ENCODE measurements around the gene DIS3L2.
"Not testable (repeated sequence)": the region's sequence is repeated elsewhere in the genome, so short reads cannot be mapped to it uniquely, and the experiment has no call there.

DIS3L2 gene

DNA sequence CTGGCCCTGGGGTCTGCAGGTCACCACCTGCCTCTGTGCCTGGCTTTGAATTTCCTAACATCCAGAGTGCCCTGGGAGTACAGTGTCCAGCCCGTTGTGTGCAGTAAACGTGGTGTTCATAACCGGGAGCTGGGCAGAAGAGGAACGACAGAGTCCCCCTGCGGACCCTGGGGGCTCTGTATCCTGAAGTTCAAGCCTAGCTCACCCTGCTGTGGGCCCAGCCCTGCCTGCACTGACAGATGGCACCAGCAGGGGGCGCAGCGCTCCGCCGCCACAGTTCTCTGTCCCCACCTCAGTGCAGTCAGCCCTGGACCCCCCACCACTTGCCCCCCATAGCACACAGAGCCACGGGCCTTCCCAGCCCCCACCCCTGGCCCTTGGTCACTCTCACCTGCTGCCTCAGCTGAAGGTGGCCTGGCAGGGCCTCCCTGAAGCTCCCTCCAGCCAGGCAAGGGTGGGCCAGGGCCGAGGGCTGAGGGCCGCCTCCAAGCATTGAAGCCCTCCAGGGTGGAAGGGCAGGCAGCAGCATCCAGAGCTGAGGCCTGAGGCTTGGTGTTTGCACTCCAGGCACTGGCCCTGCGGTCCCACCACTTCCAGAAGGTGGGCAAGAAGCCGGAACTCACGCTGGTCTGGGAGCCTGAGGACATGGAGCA, 373.8 kb downstream of the DIS3L2 start:
- DNase-seq: not testable (repeated sequence)

DNA sequence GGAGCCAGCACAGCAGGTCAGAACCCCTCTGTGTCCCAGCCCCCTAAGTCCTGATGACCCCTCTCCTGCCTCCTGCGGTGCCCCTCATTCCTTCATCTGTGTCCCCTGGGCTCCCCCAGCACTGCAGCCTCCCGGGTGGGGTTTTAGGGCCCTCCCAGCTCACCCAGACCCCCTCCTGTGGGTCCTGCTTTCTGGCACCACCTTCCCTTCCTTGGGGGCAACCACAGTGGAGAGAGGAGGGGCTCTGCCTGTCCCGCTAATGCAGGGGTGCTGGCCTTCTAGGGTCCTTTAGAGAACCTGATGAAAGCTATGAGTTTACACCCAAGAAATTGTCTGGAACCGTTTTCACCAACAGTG, 374.3 kb downstream of the DIS3L2 start:
- no peak for DNase-seq

DNA sequence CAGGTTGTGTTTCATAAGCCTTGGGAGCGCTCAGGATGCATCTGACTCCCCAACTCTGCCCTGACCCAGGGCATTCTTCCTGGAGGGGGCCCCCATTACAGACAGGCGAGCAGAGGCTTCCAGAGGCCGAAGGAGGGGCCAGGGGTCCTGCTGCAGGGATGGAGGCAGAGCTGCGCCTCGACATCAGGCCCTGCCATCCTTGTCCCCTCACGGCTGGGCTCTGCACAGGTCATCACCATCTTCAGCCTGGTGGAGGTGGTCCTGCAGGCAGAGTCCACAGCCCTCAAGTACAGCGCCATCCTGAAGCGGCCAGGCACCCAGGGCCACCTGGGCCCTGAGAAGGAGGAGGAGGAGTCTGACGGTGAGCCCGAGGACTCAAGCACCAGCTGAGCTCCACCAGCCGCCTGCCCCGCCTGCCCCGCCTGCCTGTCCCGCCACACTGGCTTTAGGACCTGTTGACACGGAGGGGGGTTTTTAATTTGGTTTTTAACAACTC, 374.8 kb downstream of the DIS3L2 start:
- DNase-seq: no peak

DNA sequence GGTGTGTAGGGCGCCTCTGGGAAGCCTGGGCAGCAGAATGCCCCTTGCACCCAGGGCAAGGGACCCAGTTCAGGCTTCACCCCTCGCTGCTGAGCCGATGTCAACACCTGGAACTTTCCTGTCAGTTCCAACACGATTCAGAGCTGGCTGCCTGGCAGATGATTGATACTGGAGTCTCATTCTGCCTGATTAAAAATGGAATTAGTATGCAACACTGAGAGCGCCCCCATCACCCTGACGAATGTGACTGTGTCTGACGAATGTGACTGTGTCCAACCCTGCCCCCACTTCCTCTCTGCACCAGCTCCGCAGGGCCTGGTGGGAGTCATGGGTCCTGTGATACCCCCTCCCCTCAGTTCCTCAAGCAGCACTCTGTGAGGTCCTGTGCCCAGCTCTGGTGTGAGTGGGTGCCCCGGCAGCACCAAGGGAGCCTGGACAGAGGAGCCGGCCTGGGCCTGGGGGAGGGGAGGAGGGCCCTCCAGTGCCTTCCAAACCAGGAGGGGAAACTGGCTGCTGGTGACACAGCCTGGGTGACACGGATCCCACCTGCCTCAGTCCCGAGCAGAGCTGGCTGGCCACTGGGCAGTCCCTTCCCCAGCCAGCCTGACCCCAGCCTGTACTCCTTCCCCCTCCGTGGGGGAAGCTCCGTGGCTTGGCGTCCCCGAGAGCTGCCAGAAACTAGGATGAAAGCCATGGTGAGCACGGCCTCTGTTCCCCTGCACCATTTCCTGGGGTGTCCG, 375.6 kb downstream of the DIS3L2 start:
- no peak for DNase-seq

DNA sequence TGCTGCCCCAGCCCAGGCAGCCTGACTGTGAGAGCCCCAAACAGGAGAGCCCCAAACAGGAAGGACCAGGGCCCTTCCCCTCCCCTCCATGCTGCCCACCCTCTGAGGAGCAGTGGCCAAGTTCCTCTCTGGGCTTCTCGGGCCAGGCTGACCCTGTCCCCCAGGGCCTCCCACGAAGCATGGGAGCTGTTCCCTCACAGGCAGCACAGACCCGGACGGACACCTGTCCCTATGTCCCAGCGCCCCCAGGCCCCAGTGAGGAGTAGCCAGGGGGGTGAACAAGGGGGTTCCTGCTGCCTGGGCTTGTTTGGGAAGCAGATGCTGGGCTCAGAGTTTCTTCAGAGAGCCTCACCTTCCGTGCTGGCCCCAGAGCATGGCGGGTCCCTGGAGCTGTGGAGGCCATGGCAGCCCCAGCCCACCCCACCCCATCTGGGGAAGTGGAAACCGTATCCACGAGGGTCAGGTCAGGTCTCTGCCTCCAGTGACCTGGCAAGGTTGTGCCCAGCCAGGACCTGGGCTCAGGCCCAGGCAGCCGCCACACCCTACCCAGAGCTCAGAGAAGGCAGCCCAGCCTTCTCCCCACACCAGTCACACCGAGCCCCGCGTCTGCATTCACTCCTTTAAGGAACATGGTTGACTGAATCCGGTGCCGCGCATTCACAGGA, 376.7 kb downstream of the DIS3L2 start:
- DNase-seq: not testable (repeated sequence)

DNA sequence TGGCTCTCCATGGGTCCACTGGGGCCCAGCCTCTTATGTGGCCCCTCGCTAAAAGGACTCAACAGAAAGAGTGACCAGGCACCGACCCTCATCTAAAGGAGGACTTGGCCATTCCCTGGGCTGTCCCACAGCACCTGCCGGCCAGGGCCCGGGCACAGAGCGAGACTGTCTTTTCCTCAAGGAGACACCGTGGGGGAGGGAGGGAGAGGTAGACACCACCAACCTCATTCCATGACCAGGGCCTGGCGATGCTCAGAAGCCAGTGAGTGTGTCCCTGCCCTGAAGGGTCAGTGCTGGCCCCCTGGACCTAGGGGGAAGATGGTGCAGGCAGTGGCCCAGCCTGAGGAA, 377.2 kb downstream of the DIS3L2 start:
- no peak for DNase-seq

DNA sequence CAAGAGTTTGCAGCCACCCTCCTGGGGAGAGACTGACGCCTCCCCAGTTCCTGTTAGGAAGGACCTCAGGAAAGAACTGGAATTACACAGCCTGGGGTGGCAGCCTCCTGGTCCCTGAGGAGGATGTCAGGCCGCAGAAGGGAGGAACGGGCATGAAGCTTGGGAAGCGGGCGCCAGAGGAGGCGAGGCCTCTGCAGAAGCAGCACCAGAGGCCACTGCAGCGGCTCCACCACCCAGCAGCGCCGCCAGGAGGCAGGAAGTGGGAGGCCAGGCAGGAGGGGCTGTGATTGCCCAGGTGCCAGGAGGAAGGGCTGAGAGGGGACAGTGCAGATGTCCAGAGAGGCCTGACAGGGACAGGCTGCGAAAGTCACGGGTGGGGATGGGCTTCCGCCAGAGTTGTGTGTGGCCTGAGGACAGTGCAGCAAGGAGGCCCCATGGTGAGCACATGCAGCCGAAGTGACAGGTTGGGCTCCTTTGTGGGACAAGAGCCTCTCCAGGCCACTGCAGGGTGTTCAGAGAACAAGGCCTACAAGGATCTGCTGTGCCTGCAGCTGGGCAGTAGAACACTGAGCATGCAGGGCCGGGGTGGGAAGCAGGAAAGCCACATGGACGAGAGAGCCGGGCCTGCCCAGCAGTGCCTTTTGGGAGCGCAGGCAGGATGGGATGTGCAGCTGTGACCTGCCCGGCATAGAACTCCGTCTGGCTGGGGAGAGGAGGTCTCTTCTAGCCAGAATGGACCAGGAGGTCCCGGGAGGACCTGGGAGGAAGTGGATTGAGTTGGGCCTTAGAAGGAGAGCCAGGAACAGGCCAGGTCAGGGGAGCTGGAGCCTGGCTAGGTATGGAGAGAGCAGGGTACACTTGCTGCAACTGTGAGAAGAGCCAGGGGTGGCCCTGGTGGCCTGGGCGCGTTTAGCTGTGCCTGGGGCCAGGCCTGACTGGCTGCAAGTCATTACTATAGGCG, 377.9 kb downstream of the DIS3L2 start:
- DNase-seq: no peak

- DNase-seq: no peak
These were observed 378.8 kb downstream of the DIS3L2 start for GRCh38 chr2:232340171-232340935.

- no peak for DNase-seq
These were observed 379.7 kb downstream of the DIS3L2 start for GRCh38 chr2:232341061-232341738.

GRCh38 chr2:232341739-232342126, 380.2 kb downstream of the DIS3L2 start:
- no peak for DNase-seq

DNA sequence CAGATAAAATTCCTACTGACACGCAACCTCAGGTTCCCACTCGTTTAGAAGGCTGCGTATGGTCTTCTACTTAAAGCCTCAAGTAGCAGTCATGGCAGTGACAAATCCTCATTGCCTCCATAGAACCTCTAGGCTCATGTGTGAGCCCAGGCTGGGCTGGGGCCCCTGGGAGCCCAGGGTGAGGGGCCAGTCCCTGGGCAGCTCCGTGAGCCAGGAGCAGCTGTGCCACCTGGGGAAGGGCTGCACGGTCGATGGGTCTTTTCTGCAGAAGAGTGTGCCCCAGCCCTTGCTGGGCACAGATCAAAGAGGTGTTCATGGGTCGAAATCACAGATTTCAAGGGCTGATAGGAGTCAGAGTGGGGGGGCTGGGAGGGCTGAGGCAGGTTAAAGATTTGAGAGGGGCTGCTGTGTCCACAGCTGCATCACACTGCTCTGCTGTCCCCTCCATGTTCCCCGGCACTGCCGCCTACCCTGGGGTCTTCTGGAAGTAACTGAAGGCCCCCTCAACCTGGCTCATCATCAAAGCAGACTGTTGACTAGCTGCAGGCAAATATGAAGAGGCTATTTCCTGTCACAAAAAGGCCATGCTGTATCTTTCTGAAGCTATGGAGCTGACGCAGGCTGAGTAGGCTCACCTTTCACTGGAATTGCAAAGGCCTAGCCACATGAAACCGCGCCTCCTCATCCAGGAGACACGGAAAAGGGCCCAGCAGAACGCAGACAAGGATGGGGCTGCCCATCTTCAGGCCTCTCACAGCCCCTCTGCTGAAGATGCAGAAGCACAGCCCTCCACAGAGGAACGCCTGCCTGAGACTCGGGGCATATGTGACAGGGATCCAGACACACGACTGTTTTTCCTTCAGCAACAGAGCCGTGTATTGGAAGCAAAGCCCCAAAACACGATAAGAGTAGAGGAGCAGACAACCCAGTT, 381.4 kb downstream of the DIS3L2 start:
- no peak for DNase-seq

DNA sequence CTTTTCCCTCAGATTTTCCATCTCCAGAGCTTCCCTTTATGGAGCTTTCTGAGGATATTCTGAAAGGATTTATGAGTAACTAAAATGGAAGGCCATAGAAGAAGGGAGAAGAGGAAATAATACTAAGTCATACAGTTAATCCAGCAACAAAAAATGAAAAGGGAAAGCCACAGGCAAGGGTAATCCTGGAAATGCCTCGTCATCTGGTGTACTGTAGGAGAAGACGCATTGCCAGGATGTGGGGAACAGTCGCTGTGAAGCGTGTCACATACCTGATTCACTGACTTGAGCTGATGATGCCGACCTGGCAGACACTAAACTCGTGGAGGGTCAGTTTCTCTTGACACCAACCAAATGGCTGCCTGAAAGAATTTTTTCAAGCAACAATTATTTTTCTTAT, 382.3 kb downstream of the DIS3L2 start:
- no peak for DNase-seq

DNA sequence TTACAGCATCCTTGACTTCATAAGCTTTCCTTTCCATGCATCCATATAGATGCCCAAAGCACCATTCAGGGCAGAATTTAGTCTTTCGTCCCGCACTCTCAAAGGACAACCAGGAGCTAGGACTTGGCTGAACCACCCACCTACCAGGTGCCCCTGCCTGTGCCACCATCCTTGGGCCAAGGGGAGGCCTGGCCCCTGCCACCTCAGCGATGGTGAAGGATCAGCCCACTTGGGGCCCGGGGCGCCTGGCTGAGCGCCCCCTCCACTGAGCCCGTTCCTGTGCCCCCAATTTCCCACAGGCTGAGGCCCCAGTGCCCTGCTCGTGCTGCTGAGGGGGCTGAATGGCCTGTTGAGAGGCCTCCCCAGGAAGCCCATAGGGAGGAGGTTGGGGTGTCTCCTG, 383.7 kb downstream of the DIS3L2 start:
- no peak for DNase-seq

DNA sequence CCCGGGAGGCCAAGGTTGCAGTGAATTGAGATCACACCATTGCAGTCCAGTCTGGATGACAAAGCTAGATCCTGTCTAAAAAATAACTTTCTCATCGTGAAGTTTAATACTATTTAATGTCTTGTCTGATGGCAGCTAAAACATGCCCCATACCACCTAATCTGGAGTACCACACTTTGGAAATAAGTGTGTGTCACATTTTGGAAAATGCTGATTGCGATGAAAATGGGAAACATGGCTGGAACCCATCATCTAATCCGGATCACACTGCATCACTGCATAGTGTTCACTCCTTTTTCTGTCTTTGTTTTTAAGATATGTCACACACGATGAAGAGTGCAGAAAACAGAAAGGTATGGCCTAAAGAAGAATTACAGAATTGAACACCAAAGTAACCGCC, 385.9 kb downstream of the DIS3L2 start:
- DNase-seq: no peak

- no peak for DNase-seq
These were observed 387.4 kb downstream of the DIS3L2 start for GRCh38 chr2:232348936-232349335.

DNA sequence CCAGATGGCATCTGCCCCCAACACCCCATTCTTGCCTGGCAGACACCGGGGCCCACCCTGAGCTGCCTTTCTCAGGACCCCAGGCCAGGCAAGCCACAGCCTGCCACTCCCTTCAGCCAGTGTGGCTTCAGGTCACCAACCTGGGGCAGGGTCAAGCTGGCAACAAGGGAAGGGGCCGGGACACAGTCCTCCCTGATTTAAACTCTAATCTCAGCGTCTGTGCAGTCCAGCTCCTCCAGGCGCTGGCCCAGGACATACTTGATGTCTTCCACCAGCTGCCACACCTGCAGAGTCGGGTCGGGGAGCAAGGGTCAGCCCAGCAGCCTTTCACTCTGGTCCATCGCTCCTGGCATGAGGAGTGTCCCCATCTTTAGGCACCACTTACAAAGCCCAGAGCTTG, 388.0 kb downstream of the DIS3L2 start:
- no peak for DNase-seq

DNA sequence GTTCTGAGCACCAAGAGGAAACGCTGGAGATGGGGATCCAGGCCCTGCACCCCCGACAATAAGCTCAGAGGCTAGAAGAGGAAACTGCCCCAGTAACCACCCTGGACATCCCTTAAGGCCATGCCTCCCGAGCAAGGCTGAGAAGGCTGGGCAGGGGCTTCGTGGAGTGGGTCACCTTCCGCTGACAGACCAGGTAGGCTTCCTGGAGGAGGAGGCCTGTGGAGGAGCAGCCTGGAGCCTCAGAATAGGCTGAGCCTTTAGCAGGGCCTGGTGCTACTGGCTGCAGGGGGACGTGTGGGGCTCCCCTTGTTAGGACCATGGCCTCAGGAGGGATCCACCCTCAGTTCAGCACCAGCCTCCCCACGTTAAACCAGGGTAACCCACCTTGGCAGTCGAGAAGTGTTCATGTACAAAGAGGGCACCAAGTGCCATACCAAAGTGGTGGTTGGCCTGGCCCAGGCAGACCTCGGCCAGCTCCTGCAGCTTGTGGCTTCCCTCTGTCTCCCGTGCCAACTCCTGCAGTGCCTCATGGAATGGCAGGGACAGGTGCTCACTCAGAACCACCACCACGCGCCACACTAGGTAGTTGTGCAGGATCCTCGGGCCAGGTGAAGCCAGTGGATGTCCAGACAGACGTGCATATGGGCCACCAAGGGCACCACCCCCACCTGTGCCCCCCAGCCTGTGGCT, 388.6 kb downstream of the DIS3L2 start:
- no peak for DNase-seq

DNA sequence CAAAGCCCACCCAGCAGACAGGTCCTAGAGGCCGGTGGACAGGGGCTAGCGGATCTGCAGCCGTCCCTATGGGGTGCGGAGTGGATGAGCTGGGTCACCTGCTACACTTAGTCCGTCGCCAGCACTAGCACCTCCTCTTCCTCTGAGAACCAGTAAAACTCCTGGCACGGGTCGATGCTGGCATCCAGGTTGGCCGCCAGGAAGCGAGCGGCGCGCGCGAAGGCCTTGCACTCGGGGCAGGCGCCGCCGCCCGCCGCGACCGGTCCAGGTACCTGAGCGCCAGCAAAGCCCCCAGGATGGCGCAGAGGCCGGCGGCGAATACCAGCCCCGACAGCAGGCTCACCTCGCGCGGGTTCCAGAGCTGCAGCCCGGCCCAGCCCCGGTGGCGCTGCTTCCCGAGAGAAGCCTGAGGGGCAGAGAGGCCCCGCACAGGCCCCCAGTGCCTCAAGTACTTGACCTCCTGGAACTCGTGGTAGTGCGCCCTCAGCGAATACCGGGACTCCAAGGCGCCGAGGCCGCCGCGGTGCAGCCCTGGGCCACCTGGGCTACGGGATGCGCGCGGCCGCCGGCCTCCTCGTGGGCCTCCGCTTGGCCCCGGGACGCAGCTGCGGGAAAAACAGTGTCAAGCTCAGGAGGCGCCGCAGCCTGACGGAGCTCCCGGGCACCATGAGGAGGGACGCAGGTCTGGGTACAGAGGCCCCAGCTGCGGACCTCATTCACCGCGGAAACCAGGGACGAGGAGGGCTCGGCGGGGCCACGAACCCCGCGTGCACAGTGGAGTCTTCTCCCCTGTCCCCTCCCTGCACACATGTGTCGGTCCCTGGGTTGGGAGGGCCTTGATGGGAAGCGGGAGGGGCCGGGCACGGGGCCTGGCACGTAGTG, 389.5 kb downstream of the DIS3L2 start:
- DNase-seq: no peak

Measured in fibroblast of skin of abdomen (primary cell).